Lower leg skin (tissue), 3 donors: Measurements from ENCODE around the gene SLX9.

Source experiments
- POLR2A ChIP-seq, 2 donors: fragments of 450-650 bp; IDR thresholded peaks; one replicate each; pipeline ENCODE4 v1.6.1; 2016 to 2017; ENCODE audit warnings: antibody characterized with exemption in 2 of 2, mild to moderate bottlenecking in 1 of 2, moderate library complexity in 1 of 2
- TF ChIP-seq, protein P1 (sequence below), 3 donors: fragments of 450-650 bp; IDR thresholded peaks; one replicate each; pipeline ENCODE4 v1.5.1; 2016; ENCODE audit warnings: antibody characterized with exemption in 3 of 3, mild to moderate bottlenecking in 3 of 3, moderate library complexity in 2 of 3

- TF ChIP-seq, protein P1, sequence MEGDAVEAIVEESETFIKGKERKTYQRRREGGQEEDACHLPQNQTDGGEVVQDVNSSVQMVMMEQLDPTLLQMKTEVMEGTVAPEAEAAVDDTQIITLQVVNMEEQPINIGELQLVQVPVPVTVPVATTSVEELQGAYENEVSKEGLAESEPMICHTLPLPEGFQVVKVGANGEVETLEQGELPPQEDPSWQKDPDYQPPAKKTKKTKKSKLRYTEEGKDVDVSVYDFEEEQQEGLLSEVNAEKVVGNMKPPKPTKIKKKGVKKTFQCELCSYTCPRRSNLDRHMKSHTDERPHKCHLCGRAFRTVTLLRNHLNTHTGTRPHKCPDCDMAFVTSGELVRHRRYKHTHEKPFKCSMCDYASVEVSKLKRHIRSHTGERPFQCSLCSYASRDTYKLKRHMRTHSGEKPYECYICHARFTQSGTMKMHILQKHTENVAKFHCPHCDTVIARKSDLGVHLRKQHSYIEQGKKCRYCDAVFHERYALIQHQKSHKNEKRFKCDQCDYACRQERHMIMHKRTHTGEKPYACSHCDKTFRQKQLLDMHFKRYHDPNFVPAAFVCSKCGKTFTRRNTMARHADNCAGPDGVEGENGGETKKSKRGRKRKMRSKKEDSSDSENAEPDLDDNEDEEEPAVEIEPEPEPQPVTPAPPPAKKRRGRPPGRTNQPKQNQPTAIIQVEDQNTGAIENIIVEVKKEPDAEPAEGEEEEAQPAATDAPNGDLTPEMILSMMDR (IDR thresholded peaks at IDR 0.05): no peak
- TF ChIP-seq POLR2A (IDR thresholded peaks at IDR 0.05): no peak
Measured at GRCh38 chr21:44954281-44954771, 14.5 kb downstream of the SLX9 start.
